ENCODE data around the gene CHRNG.

CHRNG gene

GRCh38 chr2:232515639-232516038, 23.9 kb upstream of the CHRNG start:
- TF ChIP-seq, protein P1, sequence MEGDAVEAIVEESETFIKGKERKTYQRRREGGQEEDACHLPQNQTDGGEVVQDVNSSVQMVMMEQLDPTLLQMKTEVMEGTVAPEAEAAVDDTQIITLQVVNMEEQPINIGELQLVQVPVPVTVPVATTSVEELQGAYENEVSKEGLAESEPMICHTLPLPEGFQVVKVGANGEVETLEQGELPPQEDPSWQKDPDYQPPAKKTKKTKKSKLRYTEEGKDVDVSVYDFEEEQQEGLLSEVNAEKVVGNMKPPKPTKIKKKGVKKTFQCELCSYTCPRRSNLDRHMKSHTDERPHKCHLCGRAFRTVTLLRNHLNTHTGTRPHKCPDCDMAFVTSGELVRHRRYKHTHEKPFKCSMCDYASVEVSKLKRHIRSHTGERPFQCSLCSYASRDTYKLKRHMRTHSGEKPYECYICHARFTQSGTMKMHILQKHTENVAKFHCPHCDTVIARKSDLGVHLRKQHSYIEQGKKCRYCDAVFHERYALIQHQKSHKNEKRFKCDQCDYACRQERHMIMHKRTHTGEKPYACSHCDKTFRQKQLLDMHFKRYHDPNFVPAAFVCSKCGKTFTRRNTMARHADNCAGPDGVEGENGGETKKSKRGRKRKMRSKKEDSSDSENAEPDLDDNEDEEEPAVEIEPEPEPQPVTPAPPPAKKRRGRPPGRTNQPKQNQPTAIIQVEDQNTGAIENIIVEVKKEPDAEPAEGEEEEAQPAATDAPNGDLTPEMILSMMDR (IDR thresholded peaks at IDR 0.05; ENCODE audit: insufficient read depth, low read length, missing control alignments), result no peak
- ChIA-PET CTCF (interaction anchor here (1.2 kb wide), 1 partner anchor 9 kb away, joined by 6 read pairs; no protein-coding TSS in a partner anchor), POLR2A (no interaction called here)
- no peak overlapping the region for H3K4me3 ChIP-seq (ENCODE audit: low read depth, low read length)
- no peak for DNase-seq (ENCODE audit: low read depth, low spot score)

GRCh38 chr2:232516551-232516950, 22.9 kb upstream of the CHRNG start:
- DNase-seq (ENCODE audit: low read depth, low spot score), result no peak
- no peak overlapping the region for H3K4me3 ChIP-seq (ENCODE audit: low read depth, low read length)
- ChIA-PET POLR2A (no interaction called here), CTCF (no interaction called here)
- TF ChIP-seq, protein P1 (IDR thresholded peaks at IDR 0.05; ENCODE audit: insufficient read depth, low read length, missing control alignments), result no peak

- TF ChIP-seq, protein P1 (IDR thresholded peaks at IDR 0.05; ENCODE audit: insufficient read depth, low read length, missing control alignments), result no peak
- POLR2A ChIA-PET, result no interaction called here
- CTCF ChIA-PET, result interaction anchor here (0.6 to 4.5 kb wide), 7 partner anchors 10 to 618 kb away, joined by 3 to 38 read pairs (median 3); no protein-coding TSS in a partner anchor
- no peak for DNase-seq (ENCODE audit: low read depth, low spot score)
- H3K4me3 ChIP-seq (ENCODE audit: low read depth, low read length), result no peak overlapping the region
Observed at GRCh38 chr2:232518844-232519243, 20.6 kb upstream of the CHRNG start.

GRCh38 chr2:232519581-232520438, 19.7 kb upstream of the CHRNG start, which contains the start of gene PRSS56:
TSS of gene PRSS56 (plus strand) at chr2:232520388. CDS start at chr2:232520599, 211 bp downstream.
- TF ChIP-seq, protein P1 (IDR thresholded peaks at IDR 0.05; ENCODE audit: insufficient read depth, low read length, missing control alignments), result no peak
- ChIA-PET CTCF (interaction anchor here (0.7 to 5.5 kb wide), 13 partner anchors 8 to 667 kb away, joined by 3 to 41 read pairs (median 5); no protein-coding TSS in a partner anchor), POLR2A (no interaction called here)
- DNase-seq (ENCODE audit: low read depth, low spot score), result no peak
- no peak within 1 kb of the TSS for H3K4me3 ChIP-seq (ENCODE audit: low read depth, low read length)

DNA sequence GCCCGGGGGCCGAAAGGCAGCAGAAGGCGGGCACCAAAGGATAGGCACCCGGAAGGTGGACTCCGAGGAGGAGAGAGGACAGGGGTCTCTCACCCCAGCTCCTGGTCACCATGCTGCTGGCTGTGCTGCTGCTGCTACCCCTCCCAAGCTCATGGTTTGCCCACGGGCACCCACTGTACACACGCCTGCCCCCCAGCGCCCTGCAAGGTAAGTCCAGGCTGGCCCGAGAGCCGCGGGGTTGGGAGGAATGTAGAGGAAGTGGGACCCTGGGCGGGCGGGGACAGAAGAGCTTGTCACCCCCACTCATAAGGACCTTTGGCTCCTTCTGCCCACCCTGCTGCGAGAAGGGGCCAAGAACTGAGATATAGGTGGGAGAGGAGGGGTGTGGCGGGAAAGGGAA, 19.0 kb upstream of the CHRNG start:
- H3K4me3 ChIP-seq (ENCODE audit: low read depth, low read length), result no peak overlapping the region
- TF ChIP-seq, protein P1 (IDR thresholded peaks at IDR 0.05; ENCODE audit: insufficient read depth, low read length, missing control alignments), result no peak
- ChIA-PET CTCF (interaction anchor here (1.0 to 5.5 kb wide), 13 partner anchors 9 to 667 kb away, joined by 3 to 41 read pairs (median 8); no protein-coding TSS in a partner anchor), POLR2A (no interaction called here)
- DNase-seq (ENCODE audit: low read depth, low spot score), result no peak

- ChIA-PET POLR2A (no interaction called here), CTCF (interaction anchor here (0.9 to 5.5 kb wide), 18 partner anchors 10 to 668 kb away, joined by 3 to 41 read pairs (median 4); partner anchors contain the start of genes EIF4E2 and TIGD1)
- TF ChIP-seq, protein P1 (IDR thresholded peaks at IDR 0.05; ENCODE audit: insufficient read depth, low read length, missing control alignments), result no peak
- H3K4me3 ChIP-seq (ENCODE audit: low read depth, low read length), result no peak overlapping the region
- no peak for DNase-seq (ENCODE audit: low read depth, low spot score)
Observed at GRCh38 chr2:232521098-232521497, 18.4 kb upstream of the CHRNG start.
